Limb (tissue), 2 donors: ENCODE data around the gene GNAI2.
"Not testable (repeated sequence)": the region's sequence is repeated elsewhere in the genome, so short reads cannot be mapped to it uniquely, and the experiment has no call there.

Experiments
- DNase-seq, 2 donors: peaks; one replicate each; pipeline ENCODE4 v3.0.0-alpha.2; 2016; ENCODE audit errors: extremely low spot score in 2 of 2

The GNAI2 gene

DNA sequence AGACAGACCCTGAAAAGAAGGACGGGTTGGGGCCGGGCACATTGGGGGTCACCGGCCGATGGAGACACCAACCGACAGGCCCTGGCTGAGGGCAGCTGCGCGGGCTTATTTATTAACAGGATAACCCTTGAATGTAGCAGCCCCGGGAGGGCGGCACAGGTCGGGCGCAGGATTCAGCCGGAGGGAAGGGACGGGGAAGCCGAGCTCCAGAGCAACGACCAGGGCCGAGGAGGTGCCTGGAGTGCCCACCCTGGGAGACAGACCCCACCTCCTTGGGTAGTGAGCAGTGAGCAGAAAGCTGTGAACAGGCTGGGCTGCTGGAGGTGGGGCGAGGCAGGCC, 40.7 kb downstream of the GNAI2 start:
- no peak for DNase-seq

DNA sequence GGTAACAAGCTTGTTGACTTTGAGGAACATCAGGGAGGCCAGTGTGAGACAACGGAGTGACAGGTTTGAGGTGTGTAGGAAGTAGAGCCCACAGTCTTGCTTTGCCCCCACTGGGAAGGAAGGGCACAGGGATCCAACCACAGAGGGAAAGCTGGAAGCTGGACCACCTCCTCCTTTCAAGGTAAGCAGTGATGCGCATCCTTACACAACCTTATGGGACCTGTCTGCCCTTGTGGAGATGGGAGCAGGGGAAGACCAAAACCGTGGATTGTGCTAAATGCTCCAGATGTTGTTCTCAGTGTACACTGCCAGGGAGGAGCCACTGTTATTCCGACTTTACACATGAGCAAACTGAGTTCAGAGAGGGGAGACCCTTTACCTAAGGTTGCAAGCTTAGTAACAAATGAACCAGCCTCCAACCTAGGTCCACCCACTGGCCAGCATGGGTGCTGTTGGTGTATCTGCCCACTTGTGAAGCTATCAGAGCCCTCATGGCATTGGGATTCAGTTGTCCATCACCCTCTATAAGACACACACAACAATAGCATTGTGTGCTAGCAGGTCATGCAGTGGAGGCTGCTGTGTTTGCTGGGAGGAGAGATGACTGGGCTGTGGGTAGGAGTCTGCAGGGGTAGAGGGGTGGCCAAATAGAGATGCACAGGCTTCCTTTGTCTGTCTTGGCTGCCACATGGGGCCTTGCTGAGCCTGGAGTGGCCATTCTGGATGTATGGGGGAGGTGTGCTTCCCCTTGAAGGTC, 42.3 kb downstream of the GNAI2 start:
- DNase-seq: no peak

DNA sequence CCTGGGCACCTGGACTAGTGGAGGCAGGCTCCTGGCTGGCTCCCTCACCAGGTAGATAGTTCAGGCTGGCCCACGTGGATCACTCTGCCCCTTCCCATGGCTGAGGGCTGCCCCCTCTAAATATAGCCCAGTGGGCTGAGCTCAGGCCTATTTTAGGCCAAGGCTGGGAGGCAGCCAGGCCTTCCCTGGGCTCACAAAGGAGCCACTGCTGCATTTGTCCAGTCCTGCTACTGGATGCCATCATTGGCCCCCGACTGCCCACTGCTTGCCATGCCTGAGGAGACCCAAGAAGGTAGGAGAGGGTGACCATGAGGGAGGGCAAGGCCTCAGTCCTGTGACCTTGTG, 42.8 kb downstream of the GNAI2 start, which contains the start of gene LSMEM2:
TSS of gene LSMEM2 (plus strand) at position 208 of the 345 bp plus-strand sequence. CDS start at position 235, 27 bp downstream.
- no peak for DNase-seq

DNA sequence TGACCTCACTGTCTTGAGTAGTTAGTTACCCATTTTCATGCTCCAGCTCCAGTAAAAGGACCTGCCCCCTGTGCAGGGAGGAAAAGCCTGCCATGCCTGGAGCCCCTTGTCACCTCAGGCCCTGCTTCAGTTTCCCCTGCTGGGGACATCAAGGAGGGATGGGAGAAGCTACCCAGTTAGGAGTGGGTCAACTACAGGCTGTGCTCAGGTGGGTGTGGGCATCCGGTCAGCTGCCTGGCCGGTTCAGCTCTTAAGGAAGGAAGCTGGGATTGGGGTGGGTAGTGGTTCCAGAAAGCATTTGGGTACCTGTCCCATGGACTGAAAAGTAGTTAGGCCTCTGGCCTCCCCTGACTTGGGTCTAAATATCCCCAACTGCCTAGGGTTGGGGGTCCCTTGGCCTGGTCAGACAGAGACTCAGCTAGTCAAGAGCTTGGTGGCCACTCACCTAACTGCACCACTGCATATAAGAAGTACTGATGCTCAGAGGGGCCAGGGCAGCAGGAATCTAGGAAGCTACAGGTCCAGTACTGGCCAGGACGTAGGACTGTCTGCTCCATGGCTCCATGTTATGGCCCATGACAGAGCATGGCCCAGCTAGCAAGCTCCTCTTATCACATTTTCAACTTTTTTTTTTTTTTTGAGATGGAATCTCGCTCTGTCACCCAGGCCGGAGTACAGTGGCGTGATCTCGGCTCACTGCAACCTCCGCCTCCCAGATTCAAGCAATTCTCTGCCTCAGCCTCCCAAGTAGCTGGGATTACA, 43.4 kb downstream of the GNAI2 start:
- DNase-seq: no peak

DNA sequence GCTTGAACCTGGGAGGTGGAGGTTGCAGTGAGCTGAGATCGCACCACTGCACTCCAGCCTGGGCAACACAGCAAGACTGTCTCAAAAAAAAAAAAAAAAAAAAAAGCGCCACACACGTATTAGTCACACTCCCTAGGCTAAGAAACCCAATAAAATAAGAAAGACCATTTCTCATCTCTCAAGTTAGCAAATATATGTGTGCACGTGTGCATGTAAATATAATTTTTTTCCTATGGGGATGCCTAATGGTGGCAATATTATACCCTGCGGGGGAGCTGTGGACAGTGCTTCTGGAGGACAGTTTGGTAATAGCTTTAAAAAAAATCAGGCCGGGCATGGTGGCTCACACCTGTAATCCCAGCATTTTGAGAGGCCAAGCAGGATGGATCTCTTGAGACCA, 48.1 kb downstream of the GNAI2 start:
- DNase-seq: not testable (repeated sequence)

DNA sequence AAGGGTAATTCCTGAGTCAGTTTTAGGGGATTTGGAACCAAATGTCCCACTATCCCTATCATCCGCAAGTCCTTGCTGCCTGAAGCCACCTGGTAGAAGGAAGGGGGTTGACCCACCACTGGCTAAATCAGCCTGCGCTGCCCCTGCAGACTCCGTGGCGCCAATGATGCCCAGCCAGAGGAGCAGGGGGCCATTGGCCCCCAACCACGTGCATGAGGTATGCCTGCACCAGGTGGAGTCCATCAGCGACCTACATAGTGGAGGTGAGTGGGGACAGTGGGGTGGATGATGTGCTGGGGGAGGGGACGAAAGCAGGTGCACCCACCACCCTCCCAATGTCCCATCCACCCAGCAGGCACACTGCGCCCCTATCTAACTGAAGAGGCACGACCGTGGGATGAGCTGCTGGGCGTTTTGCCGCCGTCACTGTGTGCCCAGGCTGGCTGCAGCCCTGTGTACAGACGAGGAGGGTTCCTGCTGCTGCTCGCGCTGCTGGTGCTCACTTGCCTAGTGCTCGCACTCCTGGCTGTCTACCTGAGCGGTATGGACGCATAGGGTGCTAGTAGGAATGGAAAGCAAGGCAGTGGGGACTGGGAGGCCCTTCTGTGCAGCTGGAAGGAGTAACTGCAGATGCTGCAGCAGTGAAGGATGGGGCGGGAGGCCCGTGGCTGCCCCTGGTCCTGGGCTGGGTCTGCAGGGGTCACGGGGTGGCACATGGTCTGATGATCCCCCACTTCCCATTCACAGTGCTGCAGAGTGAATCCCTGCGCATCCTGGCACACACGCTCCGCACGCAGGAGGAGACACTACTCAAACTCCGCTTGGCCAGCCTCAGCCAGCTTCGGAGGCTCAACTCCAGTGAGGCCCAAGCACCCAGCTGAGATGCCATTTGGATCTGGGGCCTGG, 50.6 kb downstream of the GNAI2 start:
- DNase-seq: no peak

DNA sequence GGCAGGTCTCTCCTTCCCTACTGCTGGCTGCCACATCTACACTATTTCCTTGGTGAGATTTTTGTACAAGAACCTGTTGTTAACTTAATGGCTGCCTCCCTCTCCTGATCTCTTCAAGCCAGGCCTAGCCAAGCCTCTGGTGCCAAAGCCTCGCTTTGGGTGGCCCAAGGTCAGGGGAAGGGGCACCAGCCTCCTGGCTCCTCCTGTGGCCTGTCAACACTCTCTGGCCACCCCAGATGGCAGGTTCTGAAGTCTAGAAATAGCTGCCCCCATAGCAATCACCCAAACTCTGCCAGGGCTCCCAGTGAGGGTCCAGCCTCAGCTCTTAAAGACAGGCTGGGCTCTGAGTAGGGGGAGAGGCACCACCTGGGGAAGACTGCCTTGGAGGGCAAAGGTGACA, 51.3 kb downstream of the GNAI2 start:
- no peak for DNase-seq

DNA sequence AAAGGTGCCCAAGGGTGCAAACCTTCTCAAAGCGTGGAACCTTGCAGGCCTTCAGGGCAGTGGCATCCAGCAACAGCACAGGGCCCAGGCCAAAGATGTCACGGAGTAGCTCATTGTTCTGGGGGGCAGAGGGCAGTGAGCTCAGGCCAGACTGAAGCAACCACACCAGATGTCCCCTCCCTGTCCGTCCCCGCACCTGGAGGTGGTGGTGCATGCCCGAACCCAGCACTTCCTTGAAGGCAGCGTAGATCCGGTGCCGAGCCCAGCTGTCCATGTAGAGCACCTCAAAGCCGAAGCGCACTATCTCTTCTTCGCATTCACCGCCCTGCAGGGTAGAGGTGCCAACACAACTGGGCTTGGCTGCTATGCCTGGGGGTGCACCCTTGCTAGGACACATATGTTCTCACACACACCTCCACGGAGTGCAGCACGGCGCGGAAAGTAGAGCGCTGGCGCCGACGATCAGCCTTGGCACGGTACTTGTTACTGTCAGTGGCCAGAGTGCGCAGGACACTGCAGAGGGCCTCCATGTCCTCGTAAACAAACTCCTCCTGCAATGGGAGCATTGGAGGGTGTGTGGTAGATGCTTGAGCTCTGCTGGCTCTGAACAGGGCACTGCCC, 52.5 kb downstream of the GNAI2 start:
- peak in 1 of 2 donors; percentile 14 for DNase-seq

DNA sequence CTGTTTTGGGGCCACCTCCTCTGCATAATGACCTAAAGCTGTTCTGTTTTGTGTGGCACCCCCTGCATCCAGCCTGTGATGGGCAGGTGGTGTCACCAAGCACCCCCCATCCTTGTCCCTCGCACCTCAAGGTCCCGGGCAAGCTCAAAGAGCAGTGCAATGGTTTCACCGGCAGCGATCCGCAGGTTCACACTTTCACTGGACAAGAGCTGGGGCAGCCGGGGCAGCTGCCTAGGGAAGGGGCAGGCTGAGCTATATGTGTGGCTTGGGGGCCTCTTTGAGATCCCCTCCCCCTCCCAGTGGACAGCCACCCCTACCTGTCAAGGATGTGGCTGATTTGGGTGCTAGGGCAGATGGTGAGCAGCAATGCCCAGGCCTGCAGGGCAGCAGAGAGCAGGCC, 53.1 kb downstream of the GNAI2 start:
- DNase-seq: no peak

DNA sequence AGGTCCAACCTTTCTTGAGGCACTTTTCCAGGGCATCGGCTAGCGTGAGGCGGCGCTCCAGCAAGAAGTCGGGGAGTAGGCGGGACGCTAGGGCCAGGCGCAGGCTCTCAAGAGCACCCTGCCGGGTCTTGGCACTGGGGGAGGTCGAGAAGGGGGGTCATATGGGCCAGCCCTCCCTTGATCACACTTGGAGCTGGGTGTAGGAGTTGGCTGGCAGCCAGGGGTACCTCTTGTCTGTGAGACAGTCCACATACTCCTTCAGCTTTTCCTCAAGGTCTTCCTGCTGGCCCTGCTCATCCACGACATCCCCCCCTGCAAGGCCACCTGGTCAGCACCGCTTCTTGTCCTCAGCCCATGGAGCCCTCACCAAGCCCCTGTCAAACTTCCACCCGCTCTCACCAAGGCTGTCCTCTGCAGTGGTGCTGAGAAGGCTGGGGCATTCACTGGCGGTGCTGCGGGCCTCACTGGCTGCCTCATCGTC, 54.2 kb downstream of the GNAI2 start:
- peak in 1 of 2 donors; percentile 28 for DNase-seq

DNA sequence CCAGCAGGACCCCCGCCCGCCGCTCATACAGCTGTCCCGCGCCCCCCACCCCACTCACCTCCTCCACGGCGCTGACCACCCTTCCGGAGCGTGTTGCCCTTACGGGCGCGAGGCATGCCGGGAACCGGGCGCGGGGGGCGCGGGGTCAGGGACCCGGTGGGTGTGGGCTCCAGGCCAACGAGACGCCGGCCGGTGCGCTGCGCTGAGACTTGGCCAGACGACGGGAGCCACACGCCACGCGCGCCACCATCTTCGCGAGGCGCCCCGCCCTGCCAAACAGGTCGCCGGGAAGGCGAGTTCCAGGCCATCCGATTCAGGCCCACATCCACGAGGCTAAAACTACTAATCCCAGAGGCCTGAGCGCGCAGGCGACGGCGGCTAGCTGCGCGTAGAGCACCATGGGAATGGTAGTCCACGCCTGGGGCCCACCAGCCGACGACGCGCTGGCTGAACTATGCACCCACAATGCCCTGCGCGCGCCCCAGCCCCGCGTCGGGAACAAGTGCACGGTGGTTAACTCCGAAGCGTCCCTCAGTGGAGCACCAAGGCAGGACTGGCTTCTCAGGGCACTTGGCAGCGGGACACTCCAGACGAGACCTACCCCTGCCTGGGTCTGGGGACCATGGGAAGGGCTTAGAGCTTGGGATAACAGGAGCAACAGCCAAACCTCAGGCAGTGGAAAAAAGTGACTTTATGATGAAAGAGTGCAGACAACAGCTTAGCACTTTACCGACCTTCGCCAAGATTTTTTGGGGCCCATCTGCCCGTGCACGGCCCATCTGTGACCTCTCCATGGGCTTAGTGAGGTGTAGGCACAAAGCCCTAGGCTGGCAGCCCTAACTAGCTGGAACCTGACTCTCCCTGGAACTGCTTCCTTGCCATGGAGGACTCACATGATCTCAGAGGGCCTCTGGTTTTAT, 56.4 kb downstream of the GNAI2 start, which contains the start of gene IFRD2:
TSS of gene IFRD2 (minus strand) at position 271 of the 920 bp plus-strand sequence. CDS start at position 116, 155 bp downstream.
- peak; percentile 96 to 99 for DNase-seq

DNA sequence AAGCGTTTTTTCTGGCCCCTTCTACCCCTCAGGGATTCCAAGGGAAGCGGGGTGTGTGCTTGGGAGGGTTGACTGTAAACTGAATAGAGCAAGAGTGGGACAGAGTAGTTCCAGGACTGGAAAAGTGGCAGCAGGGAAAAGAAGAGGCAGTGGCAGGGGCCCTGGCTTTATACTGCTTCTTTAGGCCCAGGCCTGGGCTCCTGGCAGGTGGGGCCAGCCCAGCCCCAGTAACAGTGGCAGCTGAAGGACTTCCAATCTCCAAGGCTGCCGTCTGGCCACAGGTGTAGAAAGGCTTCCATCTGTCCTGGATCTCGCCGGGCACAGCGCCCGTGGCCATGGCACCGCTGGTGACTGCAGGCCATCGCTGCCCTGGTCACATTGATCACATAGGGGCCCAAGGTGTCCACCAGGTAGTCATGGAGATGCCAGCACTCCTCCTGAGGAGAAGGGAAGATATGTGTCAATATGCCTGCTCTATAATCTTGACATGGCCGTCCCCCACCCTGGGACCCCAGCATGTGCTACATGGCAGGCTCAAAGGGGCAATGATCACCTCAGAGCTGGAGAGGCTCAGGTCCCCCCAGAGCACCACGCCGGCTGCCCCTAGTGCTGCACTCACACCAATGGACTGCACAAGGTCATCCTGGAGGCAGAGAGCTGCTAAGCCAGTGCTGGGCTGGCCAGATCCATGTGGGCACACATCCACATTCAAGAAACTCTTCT, 57.2 kb downstream of the GNAI2 start:
- DNase-seq: no peak

DNA sequence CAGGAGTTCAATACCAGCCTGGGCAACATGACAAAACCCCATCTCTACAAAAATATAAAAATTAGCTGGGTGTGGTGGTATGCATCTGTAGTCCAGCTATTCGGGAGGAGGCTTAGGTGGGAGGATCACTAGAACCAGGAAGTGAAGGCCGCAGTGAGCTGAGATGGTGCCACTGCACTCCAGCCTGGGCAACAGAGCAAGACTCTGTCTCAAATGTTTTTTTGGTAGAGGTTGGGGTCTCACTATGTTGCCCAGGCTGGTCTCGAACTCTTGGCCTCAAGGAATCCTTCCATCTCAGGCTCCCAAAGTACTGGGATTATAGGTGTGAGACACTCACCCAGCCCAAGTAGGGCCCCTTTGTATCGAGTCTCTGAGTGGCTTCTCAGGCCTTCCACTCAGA, 58.1 kb downstream of the GNAI2 start:
- DNase-seq: no peak

DNA sequence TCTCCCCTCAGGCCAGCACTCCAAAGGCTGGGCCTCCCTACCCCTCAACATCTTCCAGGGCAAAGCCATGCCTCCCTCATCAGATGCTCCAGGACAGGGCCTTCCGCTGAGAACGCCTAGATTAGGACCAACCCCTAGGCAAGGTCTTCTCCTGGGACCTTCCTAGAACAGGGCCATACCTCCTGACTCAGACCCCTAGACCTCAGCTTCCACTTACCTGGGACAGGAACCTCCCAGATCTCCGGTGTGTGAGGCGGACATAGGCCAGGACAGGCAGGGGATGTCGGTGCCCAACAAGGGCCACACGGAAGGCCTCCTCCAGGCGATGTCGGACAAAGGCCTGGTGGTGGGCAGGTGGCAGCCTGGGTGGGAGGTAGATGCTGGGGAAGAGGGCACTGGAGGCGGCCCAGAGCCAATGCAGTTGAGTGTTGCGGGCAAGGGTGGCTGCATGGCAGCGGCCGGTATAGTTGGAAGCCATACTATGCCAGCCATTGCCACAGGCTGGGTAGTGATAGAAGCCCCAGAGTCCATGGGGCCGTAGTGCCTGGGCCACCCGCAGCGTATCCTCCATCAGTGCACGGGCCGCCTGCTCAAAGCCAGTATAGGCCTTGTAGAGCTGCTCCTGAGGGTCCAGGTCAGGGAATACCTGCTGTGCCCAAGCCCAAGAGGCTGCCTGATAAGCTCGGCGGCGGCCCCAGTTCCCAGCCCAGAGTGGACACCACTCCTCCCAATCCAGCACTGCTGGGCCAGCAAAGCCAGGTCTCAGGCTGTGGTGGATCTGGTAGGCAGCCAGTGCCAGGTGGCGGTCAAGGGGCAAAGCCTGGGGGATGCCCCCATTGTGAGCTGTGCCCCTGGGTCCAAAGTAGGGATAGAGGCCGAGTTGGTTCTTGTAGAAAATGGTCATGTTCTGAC, 58.7 kb downstream of the GNAI2 start:
- no peak for DNase-seq

DNA sequence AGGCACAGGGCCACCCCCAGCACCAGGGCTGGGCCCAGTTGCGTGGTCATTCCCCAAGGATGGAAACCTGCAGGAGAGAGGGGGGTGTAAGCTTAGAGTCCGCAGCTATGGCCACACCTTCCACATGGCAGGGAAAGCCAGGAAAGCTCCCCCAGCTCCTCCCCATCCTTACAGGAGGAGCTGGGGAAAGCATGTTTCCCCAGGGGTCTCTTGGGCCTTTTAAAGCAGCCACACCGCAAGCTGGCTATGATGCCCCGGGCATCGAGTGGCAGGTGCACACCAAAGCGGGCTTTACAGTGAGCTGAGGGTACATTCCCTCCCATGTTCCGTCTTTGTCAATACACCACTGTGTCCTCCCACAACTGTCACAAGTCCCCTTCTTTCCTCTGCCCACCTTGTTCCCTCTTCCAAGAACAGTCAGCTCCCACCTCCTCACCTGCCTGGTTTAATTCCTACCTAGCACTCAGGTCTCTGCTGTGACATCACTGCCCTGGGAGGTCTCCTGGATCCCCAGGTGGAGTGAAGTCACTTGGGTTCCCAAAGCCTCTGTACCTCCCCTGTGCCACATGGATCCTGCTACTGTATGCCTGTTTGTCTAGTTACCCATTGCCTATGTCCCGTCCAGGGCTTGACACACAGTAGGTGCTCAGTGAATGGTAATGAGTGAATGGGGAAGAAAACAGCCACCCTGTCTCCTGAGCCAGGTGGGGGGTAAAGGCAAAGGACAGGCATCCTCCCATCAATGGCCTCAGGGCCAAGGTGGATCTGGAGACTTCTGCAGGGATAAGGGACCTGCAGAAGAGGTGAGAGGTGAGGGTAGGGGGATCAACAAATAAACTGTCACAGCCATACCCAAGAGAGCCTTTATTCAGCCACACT, 59.8 kb downstream of the GNAI2 start:
- no peak for DNase-seq

DNA sequence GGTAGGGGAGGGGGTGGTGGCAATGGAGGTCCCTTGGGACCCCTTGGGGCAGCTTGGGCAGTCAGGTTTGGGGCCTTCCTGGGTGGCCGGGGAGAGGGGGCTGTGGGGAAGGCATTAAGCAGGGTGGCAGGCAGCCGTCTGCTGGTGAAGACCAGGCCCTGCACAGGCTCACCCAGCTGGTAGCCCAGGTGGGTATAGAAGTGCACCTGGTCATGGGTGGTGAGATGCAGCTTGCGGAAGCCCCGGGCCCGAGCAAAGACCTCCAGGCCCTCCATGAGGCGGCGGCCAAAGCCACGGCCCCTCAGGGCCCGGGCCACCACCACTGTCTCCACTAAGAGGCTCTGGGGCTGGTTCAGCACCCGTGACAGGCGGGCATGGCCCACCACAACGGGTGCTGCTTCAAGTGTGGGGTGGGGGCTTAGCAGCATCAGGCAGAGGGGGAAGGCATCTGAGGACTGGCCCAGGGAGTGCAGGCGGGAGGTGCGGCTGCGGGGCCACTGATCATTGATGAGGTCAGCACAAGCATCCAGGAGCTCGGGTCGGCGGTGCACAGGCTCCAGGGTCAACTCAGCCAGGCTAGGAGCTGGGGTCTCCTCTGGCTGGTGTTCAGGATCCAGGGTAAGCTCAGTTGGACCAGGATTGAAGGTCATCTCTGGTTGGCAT, 60.8 kb downstream of the GNAI2 start:
- no peak for DNase-seq

DNA sequence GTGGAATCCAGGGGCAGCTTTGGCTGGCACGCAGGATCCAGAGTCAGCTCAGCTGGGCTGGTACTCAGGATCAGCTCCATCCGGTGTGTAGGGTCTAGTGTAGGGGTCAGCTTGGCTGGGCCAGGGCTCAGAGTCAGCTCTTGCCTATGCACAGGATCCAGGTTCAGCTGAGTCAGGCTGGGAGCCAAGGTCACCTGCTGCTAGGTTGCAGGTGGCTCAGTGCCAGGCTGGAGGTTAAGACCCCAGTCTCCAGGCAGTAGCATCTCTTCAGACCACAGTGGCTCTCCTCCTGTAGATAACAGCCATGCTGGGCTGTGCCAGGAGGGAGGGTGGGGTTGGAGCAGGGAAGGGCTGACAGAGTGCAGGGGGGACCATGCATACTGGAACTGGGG, 61.4 kb downstream of the GNAI2 start:
- no peak for DNase-seq
